ENCODE measurements around the gene STXBP6. TPM values are rescaled to one million over a fixed set of nuclear protein-coding genes. Genes with fewer than 3 reads are reported as not detected.

Gene STXBP6
- total RNA-seq, 1 experiment from 2014 or later = 6.4 TPM

GRCh38 chr14:24802236-24802635, 247.7 kb downstream of the STXBP6 start:
- no peaks in the 10 kb centered on the region for H3K27me3 Mint-ChIP-seq (ENCODE audit: unreplicated experiment)
- no TSS peak for BruUV-seq (replicated peaks)

GRCh38 chr14:24801024-24801423, 248.9 kb downstream of the STXBP6 start:
- H3K27me3 Mint-ChIP-seq (ENCODE audit: unreplicated experiment) = no peaks in the 10 kb centered on the region
- peaks cover 4% of the 10 kb centered on the region for H3K4me1 Mint-ChIP-seq (ENCODE audit: low read depth, unreplicated experiment)
- no peak for TF ChIP-seq CTCF (IDR thresholded peaks at IDR 0.05; ENCODE audit: unreplicated experiment)
- no peak overlapping the region for H3K4me3 Mint-ChIP-seq (ENCODE audit: low read depth, unreplicated experiment)
- intact Hi-C loops (cut with micrococcal nuclease; ENCODE audit: unreplicated experiment) = no loop called here
- H3K36me3 Mint-ChIP-seq (ENCODE audit: insufficient read depth, unreplicated experiment) = no peaks in the 10 kb centered on the region
- CTCF ChIA-PET = no interaction called here
- BruUV-seq (replicated peaks) = no TSS peak
- DNase-seq = no peak
- no peak overlapping the region for H3K27ac Mint-ChIP-seq (ENCODE audit: unreplicated experiment)
- no peaks in the 10 kb centered on the region for H3K9me3 Mint-ChIP-seq (ENCODE audit: low read depth, unreplicated experiment)

More at GRCh38 chr14:24802236-24802635, 247.7 kb downstream of the STXBP6 start:
- TF ChIP-seq CTCF (IDR thresholded peaks at IDR 0.05; ENCODE audit: unreplicated experiment) = no peak
- intact Hi-C loops (cut with micrococcal nuclease; ENCODE audit: unreplicated experiment) = no loop called here
- H3K36me3 Mint-ChIP-seq (ENCODE audit: insufficient read depth, unreplicated experiment) = no peaks in the 10 kb centered on the region
- H3K4me3 Mint-ChIP-seq (ENCODE audit: low read depth, unreplicated experiment) = no peak overlapping the region
- H3K4me1 Mint-ChIP-seq (ENCODE audit: low read depth, unreplicated experiment) = peaks cover 16% of the 10 kb centered on the region
- DNase-seq = no peak
- no peaks in the 10 kb centered on the region for H3K9me3 Mint-ChIP-seq (ENCODE audit: low read depth, unreplicated experiment)
- no peak overlapping the region for H3K27ac Mint-ChIP-seq (ENCODE audit: unreplicated experiment)
- CTCF ChIA-PET = no interaction called here

- CTCF ChIA-PET = no interaction called here
- Mint-ChIP-seq H3K4me3 (ENCODE audit: low read depth, unreplicated experiment) (no peak overlapping the region), H3K27me3 (ENCODE audit: unreplicated experiment) (peaks cover 13% of the 10 kb centered on the region), H3K4me1 (ENCODE audit: low read depth, unreplicated experiment) (no peaks in the 10 kb centered on the region), H3K27ac (ENCODE audit: unreplicated experiment) (no peak overlapping the region), H3K36me3 (ENCODE audit: insufficient read depth, unreplicated experiment) (no peaks in the 10 kb centered on the region), H3K9me3 (ENCODE audit: low read depth, unreplicated experiment) (no peaks in the 10 kb centered on the region)
- no TSS peak for BruUV-seq (replicated peaks)
- DNase-seq = no peak
- intact Hi-C loops (cut with micrococcal nuclease; ENCODE audit: unreplicated experiment) = no loop called here
- TF ChIP-seq CTCF (IDR thresholded peaks at IDR 0.05; ENCODE audit: unreplicated experiment) = no peak
Measured at GRCh38 chr14:24798911-24799462, 251.0 kb downstream of the STXBP6 start.

- H3K27ac Mint-ChIP-seq (ENCODE audit: unreplicated experiment) = no peak overlapping the region
- intact Hi-C loops (cut with micrococcal nuclease; ENCODE audit: unreplicated experiment) = no loop called here
- CTCF ChIA-PET = no interaction called here
- no peak overlapping the region for H3K4me3 Mint-ChIP-seq (ENCODE audit: low read depth, unreplicated experiment)
- H3K27me3 Mint-ChIP-seq (ENCODE audit: unreplicated experiment) = peaks cover 13% of the 10 kb centered on the region
- DNase-seq = no peak
- no peaks in the 10 kb centered on the region for H3K9me3 Mint-ChIP-seq (ENCODE audit: low read depth, unreplicated experiment)
- BruUV-seq (replicated peaks) = no TSS peak
- no peak for TF ChIP-seq CTCF (IDR thresholded peaks at IDR 0.05; ENCODE audit: unreplicated experiment)
- H3K36me3 Mint-ChIP-seq (ENCODE audit: insufficient read depth, unreplicated experiment) = no peaks in the 10 kb centered on the region
- H3K4me1 Mint-ChIP-seq (ENCODE audit: low read depth, unreplicated experiment) = no peaks in the 10 kb centered on the region
Measured at GRCh38 chr14:24795406-24795805, 254.5 kb downstream of the STXBP6 start.

Data from Calu3 (cell line).